Tibial nerve (tissue), 4 donors: ENCODE results near the gene CSPG4. TPM values are rescaled to one million over a fixed set of nuclear protein-coding genes. Genes with fewer than 3 reads are reported as not detected.

Source experiments
- DNase-seq, 2 donors: peaks; one replicate each; pipeline ENCODE4 v3.0.0-alpha.2; 2019; ENCODE audit warnings: low spot score in 2 of 2
- H3K27ac ChIP-seq, 4 donors: fragments of 200-600 bp; sonication (generic) in 3 of 4; one replicate each; pipeline ENCODE4 v1.5.1; 2017 to 2019; ENCODE audit warnings: mild to moderate bottlenecking in 1 of 4
- H3K27me3 ChIP-seq, 2 donors: fragments of 200-600 bp; sonication (generic) in 1 of 2; one replicate each; pipeline versions ENCODE4 v1.5.1 to v1.6.0; 2017 to 2019
- H3K36me3 ChIP-seq, 3 donors: fragments of 200-600 bp; sonication (generic); one replicate each; pipeline ENCODE4 v1.5.1; 2018 to 2019
- H3K4me1 ChIP-seq, 4 donors: fragments of 200-600 bp; sonication (generic) in 3 of 4; one replicate each; pipeline ENCODE4 v1.5.1; 2017 to 2019
- H3K4me3 ChIP-seq, 4 donors: fragments of 200-600 bp; sonication (generic) in 3 of 4; one replicate each; pipeline ENCODE4 v1.5.1; 2017 to 2019; ENCODE audit warnings: mild to moderate bottlenecking in 1 of 4, moderate library complexity in 1 of 4
- H3K9me3 ChIP-seq, 4 donors: fragments of 200-600 bp; sonication (generic) in 3 of 4; one replicate each; pipeline ENCODE4 v1.5.1; 2017 to 2019
- CTCF ChIP-seq, 5 experiments: fragments of 200-600 bp in 3 of 5; fragments of 450-650 bp in 2 of 5; sonication (generic) in 3 of 5; IDR thresholded peaks; one replicate each; pipeline ENCODE4 v1.5.1; 2016 to 2019; ENCODE audit warnings: antibody characterized with exemption in 5 of 5, mild to moderate bottlenecking in 3 of 5, moderate library complexity in 2 of 5
- EP300 ChIP-seq, 2 donors: sonication (generic); formaldehyde crosslinking; IDR thresholded peaks; one replicate each; pipeline ENCODE4 v1.6.1; 2017; ENCODE audit warnings: antibody characterized with exemption in 2 of 2, mild to moderate bottlenecking in 1 of 2
- POLR2A ChIP-seq, 2 donors: fragments of 450-650 bp; IDR thresholded peaks; one replicate each; pipeline ENCODE4 v1.6.1; 2017; ENCODE audit warnings: antibody characterized with exemption in 2 of 2, mild to moderate bottlenecking in 2 of 2, moderate library complexity in 2 of 2
- WGBS, 2 donors: methylation state at CpG; one replicate each; pipeline ENCODE4 v1.1.5; 2018; 5-methylcytosine and 5-hydroxymethylcytosine counted together
- total RNA-seq, 4 donors: library from RNA; depleted of rRNA; stranded (reverse); fragments of >200 nt; gene quantifications; one replicate each; pipeline ENCODE4 v1.1.0, GENCODE V29; 2016

CSPG4 gene
- total RNA-seq, 4 donors from 2014 or later: 100 to 132 (median 115) TPM

GRCh38 chr15:75644376-75644775 lies 68.3 kb downstream of the CSPG4 start:
- no peak for DNase-seq
- no peaks in the 10 kb centered on the region for H3K27me3 ChIP-seq
- WGBS, 2 donors: 74 to 79% methylated on average over 2 of the region's 2 CpGs
- no peak for TF ChIP-seq EP300 (IDR thresholded peaks at IDR 0.05)
- TF ChIP-seq CTCF (IDR thresholded peaks at IDR 0.05): no peak
- TF ChIP-seq POLR2A (IDR thresholded peaks at IDR 0.05): no peak
- H3K4me1 ChIP-seq: peaks cover 0 to 27% (median 17%) of the 10 kb centered on the region in 4 donors
- H3K36me3 ChIP-seq: peaks cover 0 to 3% (median 0%) of the 10 kb centered on the region in 3 donors
- H3K9me3 ChIP-seq: no peaks in the 10 kb centered on the region
- H3K4me3 ChIP-seq: no peak overlapping the region
- no peak overlapping the region for H3K27ac ChIP-seq

- no peak for DNase-seq
- TF ChIP-seq CTCF (IDR thresholded peaks at IDR 0.05): no peak
- TF ChIP-seq POLR2A (IDR thresholded peaks at IDR 0.05): no peak
- TF ChIP-seq EP300 (IDR thresholded peaks at IDR 0.05): no peak
- Histone ChIP-seq H3K9me3 (no peaks in the 10 kb centered on the region), H3K4me3 (no peak overlapping the region), H3K36me3 (peaks cover 0 to 7% (median 0%) of the 10 kb centered on the region in 3 donors), H3K4me1 (peaks cover 0 to 43% (median 34%) of the 10 kb centered on the region in 4 donors), H3K27ac (no peak overlapping the region), H3K27me3 (no peaks in the 10 kb centered on the region)
- WGBS, 2 donors: 85 to 89% methylated on average over 5 of the region's 5 CpGs
These were observed 71.0 kb downstream of the CSPG4 start for GRCh38 chr15:75641603-75642002.

- Histone ChIP-seq H3K4me3 (peak overlapping the region in 1 of 4 donors; percentile 74), H3K36me3 (peaks cover 0 to 7% (median 0%) of the 10 kb centered on the region in 3 donors), H3K4me1 (peaks cover 0 to 42% (median 30%) of the 10 kb centered on the region in 4 donors), H3K27ac (peak overlapping the region in 2 of 4 donors; percentile 94 to 95), H3K9me3 (no peaks in the 10 kb centered on the region), H3K27me3 (no peaks in the 10 kb centered on the region)
- TF ChIP-seq POLR2A (IDR thresholded peaks at IDR 0.05): no peak
- TF ChIP-seq CTCF (IDR thresholded peaks at IDR 0.05): peak in 1 of 5 experiments; percentile 4
- no peak for TF ChIP-seq EP300 (IDR thresholded peaks at IDR 0.05)
- DNase-seq: no peak
- WGBS, 2 donors: 78 to 79% methylated on average over 4 of the region's 4 CpGs
These were observed 71.5 kb downstream of the CSPG4 start for GRCh38 chr15:75641179-75641503.

DNA sequence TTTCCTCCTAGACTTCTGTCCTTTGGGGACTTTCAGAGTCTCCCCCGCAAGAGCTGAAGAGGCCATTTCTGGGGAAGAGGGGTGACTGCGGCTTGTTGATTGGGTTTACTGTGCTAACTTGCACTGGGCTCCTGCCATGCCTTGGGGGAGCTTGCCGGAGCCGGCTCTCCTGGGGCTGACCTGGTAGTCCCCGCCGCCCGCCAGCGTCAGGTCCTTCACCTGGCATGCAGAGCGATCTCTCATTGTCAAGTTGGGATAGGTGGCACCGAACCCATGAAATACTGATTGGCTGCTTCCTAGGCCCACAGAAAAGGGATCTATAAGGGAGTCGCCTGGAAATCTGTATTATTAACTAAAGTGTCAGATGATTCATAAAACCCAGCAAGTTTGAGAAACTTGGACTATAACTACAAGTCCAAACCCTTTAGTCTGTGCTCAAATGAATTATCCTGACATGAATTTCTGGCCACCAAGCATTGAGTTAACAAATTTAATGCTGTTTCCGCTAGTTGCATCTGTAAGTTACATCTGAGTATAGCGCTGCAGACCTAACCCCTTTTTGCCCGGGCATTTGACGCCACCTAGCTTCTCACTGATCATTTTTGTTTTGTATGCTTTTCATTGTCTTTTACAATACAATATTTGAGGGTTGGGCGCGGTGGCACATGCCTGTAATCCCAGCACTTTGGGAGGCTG lies 72.0 kb downstream of the CSPG4 start:
- Histone ChIP-seq H3K4me1 (peaks cover 0 to 43% (median 29%) of the 10 kb centered on the region in 4 donors), H3K27ac (peak overlapping the region; percentile 69 to 95 (median 92)), H3K4me3 (peak overlapping the region; percentile 74 to 99 (median 90)), H3K9me3 (no peaks in the 10 kb centered on the region), H3K27me3 (no peaks in the 10 kb centered on the region), H3K36me3 (peaks cover 0 to 7% (median 0%) of the 10 kb centered on the region in 3 donors)
- peak in 2 of 5 experiments; percentile 6 to 9 for TF ChIP-seq CTCF (IDR thresholded peaks at IDR 0.05)
- no peak for TF ChIP-seq POLR2A (IDR thresholded peaks at IDR 0.05)
- DNase-seq: no peak
- WGBS, 2 donors: 6 to 7% methylated on average over 16 to 17 of the region's 17 CpGs

DNA sequence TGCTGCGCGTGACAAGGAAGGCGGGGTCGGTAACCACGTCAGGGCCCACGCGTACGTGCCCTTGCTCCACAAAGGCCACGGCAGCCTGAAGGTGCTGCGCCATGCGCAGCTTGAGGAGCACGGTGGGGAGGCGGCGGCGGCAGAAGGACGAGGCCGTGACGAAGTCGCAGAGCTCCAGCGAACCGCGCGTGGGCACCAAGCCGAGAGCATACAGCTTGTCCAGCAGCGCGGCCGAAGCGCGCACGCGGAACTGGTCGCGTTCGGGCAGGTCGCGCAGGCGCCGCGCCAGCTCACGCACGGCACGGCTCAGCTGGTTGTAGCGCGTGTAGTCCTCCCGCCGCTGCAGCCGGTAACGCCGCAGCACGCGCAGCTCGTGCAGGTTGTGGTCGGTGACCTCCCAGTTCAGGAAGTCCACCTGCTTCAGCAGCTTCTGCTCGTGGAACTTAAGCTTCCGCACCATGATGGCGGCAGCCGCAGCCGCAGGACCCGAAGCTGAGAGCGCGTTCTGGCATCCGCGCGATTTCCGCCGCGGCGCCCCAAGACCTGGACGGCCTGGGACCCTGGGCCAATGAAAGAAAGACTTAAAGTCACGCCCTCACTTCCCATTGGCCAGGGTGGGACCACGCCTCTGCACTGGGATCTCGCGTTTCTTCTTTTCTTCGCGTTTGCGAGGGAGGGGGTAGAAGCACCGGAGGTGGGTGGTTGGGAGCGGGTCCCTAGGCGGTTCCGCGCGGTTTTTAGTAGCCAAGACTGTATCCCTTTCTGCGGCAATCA lies 72.8 kb downstream of the CSPG4 start, which contains the start of gene IMP3:
IMP3 (minus strand) TSS at position 516 of the 774 bp plus-strand sequence; CDS start at position 460, 56 bp downstream.
- no peaks in the 10 kb centered on the region for H3K9me3 ChIP-seq
- H3K4me3 ChIP-seq: peak within 1 kb of the TSS; percentile 74 to 99 (median 90)
- peak within 1 kb of the TSS; percentile 69 to 95 (median 92) for H3K27ac ChIP-seq
- peak in 2 of 5 experiments; percentile 33 to 50 for TF ChIP-seq CTCF (IDR thresholded peaks at IDR 0.05)
- TF ChIP-seq POLR2A (IDR thresholded peaks at IDR 0.05): peak; percentile 79 to 97
- TF ChIP-seq EP300 (IDR thresholded peaks at IDR 0.05): peak; percentile 67 to 100
- H3K36me3 ChIP-seq: peaks cover 0 to 7% (median 0%) of the 10 kb centered on the region in 3 donors
- WGBS, 2 donors: 1% methylated on average over 23 to 56 of the region's 83 CpGs
- peaks cover 0 to 48% (median 29%) of the 10 kb centered on the region in 4 donors for H3K4me1 ChIP-seq
- H3K27me3 ChIP-seq: no peaks in the 10 kb centered on the region
- DNase-seq: peak; percentile 92
